OCI-LY1 (cell line): ENCODE results near the gene FKBP14.

Source experiments
- H2AFZ ChIP-seq: fragments of 200-600 bp; sonication (generic), shearing (Covaris generic); 2 replicates; pipeline ENCODE4 v1.6.0; 2014; ENCODE audit warnings: antibody characterized with exemption, mild to moderate bottlenecking, low read length
- H3F3A ChIP-seq: fragments of 200-600 bp; sonication (generic), shearing (Covaris generic); 2 replicates; pipeline ENCODE4 v1.6.0; 2014; ENCODE audit warnings: mild to moderate bottlenecking, antibody characterized with exemption, low read length, moderate library complexity; ENCODE audit not compliant: insufficient read depth
- H3K27ac ChIP-seq: fragments of 200-600 bp; sonication (generic); 2 replicates; pipeline ENCODE4 v1.5.1; 2014; ENCODE audit warnings: low read length, mixed run types, mild to moderate bottlenecking, low read depth; ENCODE audit not compliant: poor library complexity, severe bottlenecking
- H3K27me3 ChIP-seq: fragments of 200-600 bp; sonication (generic); 2 replicates; pipeline ENCODE4 v1.6.0; 2014; ENCODE audit warnings: antibody characterized with exemption, mild to moderate bottlenecking, low read length, moderate library complexity; ENCODE audit not compliant: insufficient read depth
- H3K36me3 ChIP-seq: fragments of 200-600 bp; sonication (generic); 2 replicates; pipeline ENCODE4 v1.6.1; 2014; ENCODE audit warnings: mild to moderate bottlenecking, antibody characterized with exemption, low read length, moderate library complexity, mixed read lengths; ENCODE audit not compliant: insufficient read depth
- H3K4me1 ChIP-seq: fragments of 200-600 bp; sonication (generic); 2 replicates; pipeline ENCODE4 v1.5.1; 2014; ENCODE audit warnings: mild to moderate bottlenecking, low read length, moderate library complexity; ENCODE audit not compliant: insufficient read depth, severe bottlenecking
- H3K4me2 ChIP-seq: fragments of 200-600 bp; sonication (generic), shearing (Covaris generic); 2 replicates; pipeline ENCODE4 v1.6.1; 2014; ENCODE audit warnings: low read length
- H3K4me3 ChIP-seq: fragments of 200-600 bp; sonication (generic); 2 replicates; pipeline ENCODE4 v1.5.1; 2014; ENCODE audit warnings: low read length, low read depth, mild to moderate bottlenecking, mixed read lengths; ENCODE audit not compliant: poor library complexity, severe bottlenecking
- H3K79me2 ChIP-seq: fragments of 200-600 bp; shearing (Covaris generic); 2 replicates; pipeline ENCODE4 v1.6.1; 2016; ENCODE audit warnings: mixed run types, low read length, mixed read lengths; ENCODE audit not compliant: insufficient read depth
- H3K9ac ChIP-seq: fragments of 200-600 bp; sonication (generic), shearing (Covaris generic); 2 replicates; pipeline ENCODE4 v1.6.1; 2014; ENCODE audit warnings: mild to moderate bottlenecking, low read length, mixed read lengths
- H3K9me2 ChIP-seq: fragments of 200-600 bp; sonication (generic), shearing (Covaris generic); 2 replicates; pipeline ENCODE4 v1.6.1; 2014; ENCODE audit warnings: low read depth, mild to moderate bottlenecking, low read length, mixed read lengths
- H3K9me3 ChIP-seq: fragments of 200-600 bp; shearing (Covaris generic); 2 replicates; pipeline ENCODE4 v1.6.1; 2014; ENCODE audit warnings: low read length, mixed read lengths
- H4K20me1 ChIP-seq: fragments of 200-600 bp; sonication (generic), shearing (Covaris generic); 2 replicates; pipeline ENCODE4 v1.6.0; 2016; ENCODE audit warnings: mild to moderate bottlenecking, low read length; ENCODE audit not compliant: insufficient read depth
- EZH2 ChIP-seq: fragments of 200-600 bp; sonication (generic), shearing (Covaris generic); IDR thresholded peaks from 2 replicates; pipeline ENCODE4 v1.8.0; 2017; ENCODE audit warnings: borderline replicate concordance, mixed run types, mild to moderate bottlenecking, antibody characterized with exemption, low read length, moderate library complexity, mixed read lengths
- TF ChIP-seq, protein P1 (sequence below): fragments of 200-600 bp; sonication (generic), shearing (Covaris generic); IDR thresholded peaks from 2 replicates; pipeline ENCODE4 v1.5.1; 2017; ENCODE audit warnings: mild to moderate bottlenecking, antibody characterized with exemption, low read length, moderate library complexity, mixed read lengths

The FKBP14 gene

DNA sequence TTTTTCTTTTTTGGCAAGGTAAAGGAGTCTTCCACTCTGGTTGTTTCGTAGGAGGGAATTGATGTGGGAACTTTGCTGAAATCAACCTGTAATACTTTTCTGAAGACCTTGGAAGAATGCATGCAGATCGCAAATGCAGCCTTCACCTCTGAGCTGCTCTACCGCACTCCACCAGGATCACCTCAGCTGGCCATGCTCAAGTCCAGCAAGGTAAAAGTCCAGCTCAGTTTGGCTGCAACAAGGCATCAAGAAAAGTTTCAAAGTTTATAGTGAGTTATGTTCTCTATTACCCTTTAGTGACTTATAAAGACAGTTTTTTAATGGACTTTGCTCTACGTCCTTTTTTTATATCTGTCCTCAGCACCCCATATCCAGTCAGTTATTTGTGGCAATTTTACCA, 22.7 kb upstream of the FKBP14 start:
- no peak overlapping the region for H3K9ac ChIP-seq
- H3K36me3 ChIP-seq, result peaks cover 23% of the 10 kb centered on the region; the same call in 1 of the 2 replicates

DNA sequence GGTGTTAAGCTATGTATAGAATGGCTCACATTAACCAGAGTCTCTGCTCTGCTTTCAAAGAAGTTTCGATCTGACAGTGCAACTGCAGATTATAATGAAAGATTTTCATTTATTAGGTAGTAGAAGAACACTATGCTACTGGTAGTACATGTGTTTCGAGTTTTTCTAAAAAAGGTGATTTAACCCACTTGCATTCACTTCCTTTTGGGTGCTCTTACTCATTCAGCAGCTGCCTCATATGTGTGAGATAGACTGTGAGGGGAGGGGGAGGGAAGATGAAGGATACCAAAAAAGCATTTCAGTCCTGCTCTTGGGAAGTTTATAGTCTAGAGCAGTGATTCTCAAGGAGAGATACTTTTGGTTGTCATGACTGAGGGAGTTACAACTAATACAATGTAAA, 22.1 kb upstream of the FKBP14 start:
- H3F3A ChIP-seq, result no peaks in the 10 kb centered on the region
- no peaks in the 10 kb centered on the region for H3K4me1 ChIP-seq
- H2AFZ ChIP-seq, result no peak overlapping the region
- H3K4me3 ChIP-seq, result no peak overlapping the region
- H3K9ac ChIP-seq, result no peak overlapping the region
- no peaks in the 10 kb centered on the region for H3K9me3 ChIP-seq
- H3K36me3 ChIP-seq, result peaks cover 23% of the 10 kb centered on the region; the same call in 1 of the 2 replicates
- no peaks in the 10 kb centered on the region for H3K27me3 ChIP-seq
- no peaks in the 10 kb centered on the region for H3K9me2 ChIP-seq
- TF ChIP-seq, protein P1, sequence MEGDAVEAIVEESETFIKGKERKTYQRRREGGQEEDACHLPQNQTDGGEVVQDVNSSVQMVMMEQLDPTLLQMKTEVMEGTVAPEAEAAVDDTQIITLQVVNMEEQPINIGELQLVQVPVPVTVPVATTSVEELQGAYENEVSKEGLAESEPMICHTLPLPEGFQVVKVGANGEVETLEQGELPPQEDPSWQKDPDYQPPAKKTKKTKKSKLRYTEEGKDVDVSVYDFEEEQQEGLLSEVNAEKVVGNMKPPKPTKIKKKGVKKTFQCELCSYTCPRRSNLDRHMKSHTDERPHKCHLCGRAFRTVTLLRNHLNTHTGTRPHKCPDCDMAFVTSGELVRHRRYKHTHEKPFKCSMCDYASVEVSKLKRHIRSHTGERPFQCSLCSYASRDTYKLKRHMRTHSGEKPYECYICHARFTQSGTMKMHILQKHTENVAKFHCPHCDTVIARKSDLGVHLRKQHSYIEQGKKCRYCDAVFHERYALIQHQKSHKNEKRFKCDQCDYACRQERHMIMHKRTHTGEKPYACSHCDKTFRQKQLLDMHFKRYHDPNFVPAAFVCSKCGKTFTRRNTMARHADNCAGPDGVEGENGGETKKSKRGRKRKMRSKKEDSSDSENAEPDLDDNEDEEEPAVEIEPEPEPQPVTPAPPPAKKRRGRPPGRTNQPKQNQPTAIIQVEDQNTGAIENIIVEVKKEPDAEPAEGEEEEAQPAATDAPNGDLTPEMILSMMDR, result no peak
- TF ChIP-seq EZH2, result no peak
- H3K4me2 ChIP-seq, result no peak overlapping the region
- H4K20me1 ChIP-seq, result no peaks in the 10 kb centered on the region
- no peak overlapping the region for H3K27ac ChIP-seq
- H3K79me2 ChIP-seq, result no peaks in the 10 kb centered on the region

More for the DNA sequence above, 22.7 kb upstream of the FKBP14 start:
- no peaks in the 10 kb centered on the region for H4K20me1 ChIP-seq
- no peak overlapping the region for H3K4me2 ChIP-seq
- TF ChIP-seq EZH2, result no peak
- TF ChIP-seq, protein P1, result no peak
- H3K27ac ChIP-seq, result no peak overlapping the region
- no peak overlapping the region for H3K4me3 ChIP-seq
- no peaks in the 10 kb centered on the region for H3K79me2 ChIP-seq
- no peak overlapping the region for H2AFZ ChIP-seq
- no peaks in the 10 kb centered on the region for H3K9me2 ChIP-seq
- no peaks in the 10 kb centered on the region for H3F3A ChIP-seq
- no peaks in the 10 kb centered on the region for H3K27me3 ChIP-seq
- no peaks in the 10 kb centered on the region for H3K9me3 ChIP-seq
- no peaks in the 10 kb centered on the region for H3K4me1 ChIP-seq

DNA sequence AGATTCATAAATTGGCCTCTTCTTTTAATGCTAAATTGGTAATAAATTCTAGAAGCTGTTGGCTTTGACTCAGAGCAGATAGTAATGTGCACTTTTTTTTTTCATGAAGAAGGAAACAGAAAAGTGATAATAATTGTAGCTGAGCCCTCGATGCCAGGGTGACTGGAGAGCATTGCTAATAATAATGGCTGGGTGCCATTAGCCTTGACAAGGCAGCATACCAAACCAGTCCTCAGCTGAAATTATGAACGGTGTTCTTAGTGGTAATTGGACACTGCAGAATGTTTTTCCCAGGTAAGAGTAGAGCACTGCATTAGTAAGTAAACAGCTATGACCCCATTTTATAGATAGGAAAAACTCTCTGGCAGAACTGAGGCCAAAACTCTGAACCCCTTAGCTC, 20.6 kb upstream of the FKBP14 start:
- peaks cover 23% of the 10 kb centered on the region; the same call in 1 of the 2 replicates for H3K36me3 ChIP-seq
- no peak for TF ChIP-seq EZH2
- TF ChIP-seq, protein P1, result no peak
- no peaks in the 10 kb centered on the region for H4K20me1 ChIP-seq
- H3F3A ChIP-seq, result no peaks in the 10 kb centered on the region
- H3K4me1 ChIP-seq, result no peaks in the 10 kb centered on the region
- H3K4me2 ChIP-seq, result no peak overlapping the region
- no peaks in the 10 kb centered on the region for H3K79me2 ChIP-seq
- no peak overlapping the region for H2AFZ ChIP-seq
- no peaks in the 10 kb centered on the region for H3K9me3 ChIP-seq
- H3K9me2 ChIP-seq, result no peaks in the 10 kb centered on the region
- H3K27ac ChIP-seq, result no peak overlapping the region
- H3K9ac ChIP-seq, result no peak overlapping the region
- no peaks in the 10 kb centered on the region for H3K27me3 ChIP-seq
- H3K4me3 ChIP-seq, result no peak overlapping the region
